HG02938 (cell line): Measurements from ENCODE around the gene DUSP5.
"Not testable (repeated sequence)": the region's sequence is repeated elsewhere in the genome, so short reads cannot be mapped to it uniquely, and the experiment has no call there.

ENCODE experiments used
- ATAC-seq: cut with Tn5 transposase; IDR thresholded peaks from one replicate; pipeline ENCODE4 v1.9.1; 2021; ENCODE audit warnings: mild to moderate bottlenecking, moderate library complexity; ENCODE audit not compliant: unreplicated experiment

DUSP5 gene

GRCh38 chr10:110497438-110498086 is at the start of gene DUSP5:
TSS of gene DUSP5 (plus strand) at chr10:110497907. CDS start at chr10:110498122, 215 bp downstream.
- ATAC-seq = peak; percentile 58

- ATAC-seq = no peak
Observed at GRCh38 chr10:110448682-110449418, 48.9 kb upstream of the DUSP5 start.

- no peak for ATAC-seq
Observed at GRCh38 chr10:110455446-110455845, 42.3 kb upstream of the DUSP5 start.

- no peak for ATAC-seq
Observed at GRCh38 chr10:110456046-110456445, 41.7 kb upstream of the DUSP5 start.

GRCh38 chr10:110456523-110457091 is 41.1 kb upstream of the DUSP5 start:
- ATAC-seq = no peak

GRCh38 chr10:110457851-110458250 is 39.9 kb upstream of the DUSP5 start:
- no peak for ATAC-seq

GRCh38 chr10:110458266-110458920 is 39.3 kb upstream of the DUSP5 start:
- ATAC-seq = no peak

GRCh38 chr10:110459600-110459999 is 38.1 kb upstream of the DUSP5 start:
- no peak for ATAC-seq

GRCh38 chr10:110460111-110460809 is 37.4 kb upstream of the DUSP5 start:
- no peak for ATAC-seq

GRCh38 chr10:110461088-110461487 is 36.6 kb upstream of the DUSP5 start:
- no peak for ATAC-seq

- no peak for ATAC-seq
Observed at GRCh38 chr10:110461530-110461929, 36.2 kb upstream of the DUSP5 start.

GRCh38 chr10:110462166-110463095 is 35.3 kb upstream of the DUSP5 start:
- no peak for ATAC-seq

GRCh38 chr10:110468258-110468657 is 29.4 kb upstream of the DUSP5 start:
- ATAC-seq = not testable (repeated sequence)

- ATAC-seq = not testable (repeated sequence)
Observed at GRCh38 chr10:110470541-110470940, 27.2 kb upstream of the DUSP5 start.

- ATAC-seq = no peak
Observed at GRCh38 chr10:110471566-110472139, 26.1 kb upstream of the DUSP5 start.

- no peak for ATAC-seq
Observed at GRCh38 chr10:110474017-110474416, 23.7 kb upstream of the DUSP5 start.

GRCh38 chr10:110474826-110475225 is 22.9 kb upstream of the DUSP5 start:
- no peak for ATAC-seq

- ATAC-seq = no peak
Observed at GRCh38 chr10:110475722-110476515, 21.8 kb upstream of the DUSP5 start.

GRCh38 chr10:110479710-110480109 is 18.0 kb upstream of the DUSP5 start:
- no peak for ATAC-seq
